GM15510 (cell line): ENCODE measurements around the gene IL4.

Source experiments
- POLR2A ChIP-seq: IDR thresholded peaks from 3 replicates; pipeline ENCODE4 v1.6.1; 2011; ENCODE audit warnings: borderline replicate concordance; ENCODE audit not compliant: insufficient read length; ENCODE audit errors: extremely low read depth

Gene IL4

GRCh38 chr5:132673939-132674630 lies at the start of gene IL4:
Gene IL4, plus strand, starts transcription at chr5:132673989. Its CDS starts 62 bp downstream, at chr5:132674051.
- TF ChIP-seq POLR2A, result no peak

GRCh38 chr5:132627470-132627869 lies 46.3 kb upstream of the IL4 start:
- TF ChIP-seq POLR2A, result no peak

GRCh38 chr5:132628814-132629213 lies 45.0 kb upstream of the IL4 start:
- no peak for TF ChIP-seq POLR2A

- TF ChIP-seq POLR2A, result no peak
Measured at GRCh38 chr5:132629230-132629944, 44.4 kb upstream of the IL4 start.

- no peak for TF ChIP-seq POLR2A
Measured at GRCh38 chr5:132635873-132636272, 37.9 kb upstream of the IL4 start.

GRCh38 chr5:132637241-132637640 lies 36.5 kb upstream of the IL4 start:
- TF ChIP-seq POLR2A, result no peak

GRCh38 chr5:132639706-132640130 lies 34.1 kb upstream of the IL4 start:
- TF ChIP-seq POLR2A, result no peak

- no peak for TF ChIP-seq POLR2A
Measured at GRCh38 chr5:132640613-132641012, 33.2 kb upstream of the IL4 start.

- TF ChIP-seq POLR2A, result no peak
Measured at GRCh38 chr5:132641241-132641723, 32.5 kb upstream of the IL4 start.

GRCh38 chr5:132641841-132642240 lies 31.9 kb upstream of the IL4 start:
- no peak for TF ChIP-seq POLR2A

GRCh38 chr5:132644177-132644576 lies 29.6 kb upstream of the IL4 start:
- TF ChIP-seq POLR2A, result no peak

- no peak for TF ChIP-seq POLR2A
Measured at GRCh38 chr5:132646583-132647266, 27.1 kb upstream of the IL4 start.

- TF ChIP-seq POLR2A, result no peak
Measured at GRCh38 chr5:132647473-132647872, 26.3 kb upstream of the IL4 start.

- no peak for TF ChIP-seq POLR2A
Measured at GRCh38 chr5:132648355-132648754, 25.4 kb upstream of the IL4 start.

- no peak for TF ChIP-seq POLR2A
Measured at GRCh38 chr5:132651838-132652469, 21.8 kb upstream of the IL4 start.
